Globus pallidus (tissue), 1 donor: Measurements from ENCODE around the gene SOX4.

Source experiments
- DNase-seq: peaks from one replicate; pipeline ENCODE4 v3.0.0-alpha.2; 2015; ENCODE audit warnings: low spot score

SOX4 gene

DNA sequence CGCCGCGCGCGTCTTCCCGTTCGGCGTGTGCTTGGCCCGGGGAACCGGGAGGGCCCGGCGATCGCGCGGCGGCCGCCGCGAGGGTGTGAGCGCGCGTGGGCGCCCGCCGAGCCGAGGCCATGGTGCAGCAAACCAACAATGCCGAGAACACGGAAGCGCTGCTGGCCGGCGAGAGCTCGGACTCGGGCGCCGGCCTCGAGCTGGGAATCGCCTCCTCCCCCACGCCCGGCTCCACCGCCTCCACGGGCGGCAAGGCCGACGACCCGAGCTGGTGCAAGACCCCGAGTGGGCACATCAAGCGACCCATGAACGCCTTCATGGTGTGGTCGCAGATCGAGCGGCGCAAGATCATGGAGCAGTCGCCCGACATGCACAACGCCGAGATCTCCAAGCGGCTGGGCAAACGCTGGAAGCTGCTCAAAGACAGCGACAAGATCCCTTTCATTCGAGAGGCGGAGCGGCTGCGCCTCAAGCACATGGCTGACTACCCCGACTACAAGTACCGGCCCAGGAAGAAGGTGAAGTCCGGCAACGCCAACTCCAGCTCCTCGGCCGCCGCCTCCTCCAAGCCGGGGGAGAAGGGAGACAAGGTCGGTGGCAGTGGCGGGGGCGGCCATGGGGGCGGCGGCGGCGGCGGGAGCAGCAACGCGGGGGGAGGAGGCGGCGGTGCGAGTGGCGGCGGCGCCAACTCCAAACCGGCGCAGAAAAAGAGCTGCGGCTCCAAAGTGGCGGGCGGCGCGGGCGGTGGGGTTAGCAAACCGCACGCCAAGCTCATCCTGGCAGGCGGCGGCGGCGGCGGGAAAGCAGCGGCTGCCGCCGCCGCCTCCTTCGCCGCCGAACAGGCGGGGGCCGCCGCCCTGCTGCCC is 1.1 kb downstream of the SOX4 start:
- peak; percentile 62 for DNase-seq

DNA sequence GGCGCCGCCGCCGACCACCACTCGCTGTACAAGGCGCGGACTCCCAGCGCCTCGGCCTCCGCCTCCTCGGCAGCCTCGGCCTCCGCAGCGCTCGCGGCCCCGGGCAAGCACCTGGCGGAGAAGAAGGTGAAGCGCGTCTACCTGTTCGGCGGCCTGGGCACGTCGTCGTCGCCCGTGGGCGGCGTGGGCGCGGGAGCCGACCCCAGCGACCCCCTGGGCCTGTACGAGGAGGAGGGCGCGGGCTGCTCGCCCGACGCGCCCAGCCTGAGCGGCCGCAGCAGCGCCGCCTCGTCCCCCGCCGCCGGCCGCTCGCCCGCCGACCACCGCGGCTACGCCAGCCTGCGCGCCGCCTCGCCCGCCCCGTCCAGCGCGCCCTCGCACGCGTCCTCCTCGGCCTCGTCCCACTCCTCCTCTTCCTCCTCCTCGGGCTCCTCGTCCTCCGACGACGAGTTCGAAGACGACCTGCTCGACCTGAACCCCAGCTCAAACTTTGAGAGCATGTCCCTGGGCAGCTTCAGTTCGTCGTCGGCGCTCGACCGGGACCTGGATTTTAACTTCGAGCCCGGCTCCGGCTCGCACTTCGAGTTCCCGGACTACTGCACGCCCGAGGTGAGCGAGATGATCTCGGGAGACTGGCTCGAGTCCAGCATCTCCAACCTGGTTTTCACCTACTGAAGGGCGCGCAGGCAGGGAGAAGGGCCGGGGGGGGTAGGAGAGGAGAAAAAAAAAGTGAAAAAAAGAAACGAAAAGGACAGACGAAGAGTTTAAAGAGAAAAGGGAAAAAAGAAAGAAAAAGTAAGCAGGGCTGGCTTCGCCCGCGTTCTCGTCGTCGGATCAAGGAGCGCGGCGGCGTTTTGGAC is 2.0 kb downstream of the SOX4 start:
- no peak for DNase-seq

DNA sequence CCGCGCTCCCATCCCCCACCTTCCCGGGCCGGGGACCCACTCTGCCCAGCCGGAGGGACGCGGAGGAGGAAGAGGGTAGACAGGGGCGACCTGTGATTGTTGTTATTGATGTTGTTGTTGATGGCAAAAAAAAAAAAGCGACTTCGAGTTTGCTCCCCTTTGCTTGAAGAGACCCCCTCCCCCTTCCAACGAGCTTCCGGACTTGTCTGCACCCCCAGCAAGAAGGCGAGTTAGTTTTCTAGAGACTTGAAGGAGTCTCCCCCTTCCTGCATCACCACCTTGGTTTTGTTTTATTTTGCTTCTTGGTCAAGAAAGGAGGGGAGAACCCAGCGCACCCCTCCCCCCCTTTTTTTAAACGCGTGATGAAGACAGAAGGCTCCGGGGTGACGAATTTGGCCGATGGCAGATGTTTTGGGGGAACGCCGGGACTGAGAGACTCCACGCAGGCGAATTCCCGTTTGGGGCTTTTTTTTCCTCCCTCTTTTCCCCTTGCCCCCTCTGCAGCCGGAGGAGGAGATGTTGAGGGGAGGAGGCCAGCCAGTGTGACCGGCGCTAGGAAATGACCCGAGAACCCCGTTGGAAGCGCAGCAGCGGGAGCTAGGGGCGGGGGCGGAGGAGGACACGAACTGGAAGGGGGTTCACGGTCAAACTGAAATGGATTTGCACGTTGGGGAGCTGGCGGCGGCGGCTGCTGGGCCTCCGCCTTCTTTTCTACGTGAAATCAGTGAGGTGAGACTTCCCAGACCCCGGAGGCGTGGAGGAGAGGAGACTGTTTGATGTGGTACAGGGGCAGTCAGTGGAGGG is 2.8 kb downstream of the SOX4 start:
- peak; percentile 32 for DNase-seq

DNA sequence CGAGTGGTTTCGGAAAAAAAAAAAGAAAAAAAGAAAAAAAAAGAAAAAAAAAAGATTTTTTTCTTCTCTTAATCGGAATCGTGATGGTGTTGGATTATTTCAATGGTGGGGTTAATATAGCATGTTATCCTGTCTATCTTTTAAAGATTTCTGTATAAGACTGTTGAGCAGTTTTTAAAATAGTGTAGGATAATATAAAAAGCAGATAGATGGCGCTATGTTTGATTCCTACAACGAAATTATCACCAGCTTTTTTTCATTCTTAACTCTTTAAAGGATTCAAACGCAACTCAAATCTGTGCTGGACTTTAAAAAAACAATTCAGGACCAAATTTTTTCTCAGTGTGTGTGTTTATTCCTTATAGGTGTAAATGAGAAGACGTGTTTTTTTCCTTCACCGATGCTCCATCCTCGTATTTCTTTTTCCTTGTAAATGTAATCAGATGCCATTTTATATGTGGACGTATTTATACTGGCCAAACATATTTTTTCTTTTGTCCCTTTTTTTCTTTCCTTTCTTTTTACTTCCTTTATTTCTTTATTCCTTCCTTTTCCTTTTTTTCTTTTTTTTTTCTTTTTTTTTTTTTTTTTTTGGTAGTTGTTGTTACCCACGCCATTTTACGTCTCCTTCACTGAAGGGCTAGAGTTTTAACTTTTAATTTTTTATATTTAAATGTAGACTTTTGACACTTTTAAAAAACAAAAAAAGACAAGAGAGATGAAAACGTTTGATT is 3.6 kb downstream of the SOX4 start:
- DNase-seq, result peak; percentile 43

DNA sequence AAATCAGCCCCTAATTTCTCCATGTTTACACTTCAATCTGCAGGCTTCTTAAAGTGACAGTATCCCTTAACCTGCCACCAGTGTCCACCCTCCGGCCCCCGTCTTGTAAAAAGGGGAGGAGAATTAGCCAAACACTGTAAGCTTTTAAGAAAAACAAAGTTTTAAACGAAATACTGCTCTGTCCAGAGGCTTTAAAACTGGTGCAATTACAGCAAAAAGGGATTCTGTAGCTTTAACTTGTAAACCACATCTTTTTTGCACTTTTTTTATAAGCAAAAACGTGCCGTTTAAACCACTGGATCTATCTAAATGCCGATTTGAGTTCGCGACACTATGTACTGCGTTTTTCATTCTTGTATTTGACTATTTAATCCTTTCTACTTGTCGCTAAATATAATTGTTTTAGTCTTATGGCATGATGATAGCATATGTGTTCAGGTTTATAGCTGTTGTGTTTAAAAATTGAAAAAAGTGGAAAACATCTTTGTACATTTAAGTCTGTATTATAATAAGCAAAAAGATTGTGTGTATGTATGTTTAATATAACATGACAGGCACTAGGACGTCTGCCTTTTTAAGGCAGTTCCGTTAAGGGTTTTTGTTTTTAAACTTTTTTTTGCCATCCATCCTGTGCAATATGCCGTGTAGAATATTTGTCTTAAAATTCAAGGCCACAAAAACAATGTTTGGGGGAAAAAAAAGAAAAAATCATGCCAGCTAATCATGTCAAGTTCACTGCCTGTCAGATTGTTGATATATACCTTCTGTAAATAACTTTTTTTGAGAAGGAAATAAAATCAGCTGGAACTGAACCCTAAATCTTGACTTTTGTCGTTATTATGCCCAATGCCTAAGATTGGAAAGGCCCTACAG is 4.5 kb downstream of the SOX4 start:
- DNase-seq, result no peak

DNA sequence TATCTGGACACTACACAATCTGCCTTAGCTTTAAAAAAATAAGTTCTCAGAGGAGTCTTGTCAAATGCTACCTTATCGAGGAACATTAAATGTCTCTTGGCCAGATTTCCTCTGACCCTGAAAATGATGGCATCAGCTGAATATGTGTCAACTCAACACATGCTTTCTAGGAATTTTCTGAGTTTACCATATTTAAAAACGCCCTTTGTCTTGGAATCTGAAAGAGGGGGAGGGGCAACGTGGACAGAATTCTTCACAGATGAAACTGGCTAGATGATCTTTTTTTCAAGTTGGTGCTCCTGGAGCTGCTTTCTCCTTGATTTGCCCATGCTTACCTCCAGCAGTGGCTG is 5.1 kb downstream of the SOX4 start:
- no peak for DNase-seq

DNA sequence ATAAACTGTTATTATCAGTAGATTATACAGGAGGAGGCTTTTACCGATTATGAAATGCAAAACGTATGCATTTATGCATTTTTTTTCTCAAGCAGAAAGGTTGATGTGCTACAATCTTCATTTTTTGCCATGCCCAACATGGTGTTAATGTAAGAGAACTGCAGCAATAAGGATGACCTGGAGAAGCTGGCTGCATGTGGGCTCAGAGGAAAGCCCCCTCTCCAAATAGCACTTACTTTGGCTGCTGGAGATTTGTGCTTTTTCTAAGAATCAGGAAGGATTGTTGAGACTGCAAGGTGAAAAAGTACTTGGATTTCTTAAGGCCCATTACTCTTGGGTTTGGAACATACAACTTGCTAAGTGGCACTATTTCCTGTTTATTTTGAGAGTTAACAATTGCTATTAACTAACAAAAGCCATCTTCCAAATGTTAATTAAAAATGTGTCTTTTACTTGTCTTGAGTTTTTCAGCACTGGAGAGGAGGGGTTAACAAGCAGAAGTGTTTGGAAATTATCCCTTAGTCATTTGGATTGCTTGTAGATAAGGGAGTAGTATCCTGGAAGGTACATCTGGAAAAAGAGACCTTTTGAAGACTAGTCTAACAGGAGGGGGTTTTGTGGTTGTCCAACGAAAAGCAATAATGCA is 5.6 kb downstream of the SOX4 start:
- DNase-seq, result no peak

DNA sequence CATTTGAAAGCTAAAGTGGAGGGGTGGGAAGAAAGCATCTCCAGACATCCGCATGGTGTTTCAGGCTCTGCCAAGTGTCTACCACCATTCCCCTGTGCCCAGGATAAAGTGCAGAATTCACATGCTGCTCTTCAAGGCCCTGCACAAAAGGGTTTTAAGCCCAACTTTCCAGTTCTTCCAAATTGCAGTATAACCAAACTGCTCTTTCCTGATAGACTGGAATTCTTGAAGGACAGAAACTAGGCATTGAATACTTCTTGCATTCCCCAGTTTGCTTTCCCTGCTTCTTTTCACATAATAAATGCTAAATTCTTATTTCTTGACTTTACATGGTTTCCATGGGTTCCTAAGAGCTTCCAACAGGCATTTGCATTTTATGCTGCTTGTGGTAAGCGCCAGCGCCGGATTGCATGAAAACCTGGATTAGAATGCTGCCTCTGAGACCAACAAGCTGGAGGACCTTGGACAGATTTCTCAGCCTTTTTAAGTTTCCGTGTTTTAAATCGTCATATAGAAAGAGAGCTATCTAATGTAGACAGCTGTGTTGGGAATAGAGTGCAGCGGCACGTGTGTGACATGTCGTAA is 7.9 kb downstream of the SOX4 start:
- no peak for DNase-seq

DNA sequence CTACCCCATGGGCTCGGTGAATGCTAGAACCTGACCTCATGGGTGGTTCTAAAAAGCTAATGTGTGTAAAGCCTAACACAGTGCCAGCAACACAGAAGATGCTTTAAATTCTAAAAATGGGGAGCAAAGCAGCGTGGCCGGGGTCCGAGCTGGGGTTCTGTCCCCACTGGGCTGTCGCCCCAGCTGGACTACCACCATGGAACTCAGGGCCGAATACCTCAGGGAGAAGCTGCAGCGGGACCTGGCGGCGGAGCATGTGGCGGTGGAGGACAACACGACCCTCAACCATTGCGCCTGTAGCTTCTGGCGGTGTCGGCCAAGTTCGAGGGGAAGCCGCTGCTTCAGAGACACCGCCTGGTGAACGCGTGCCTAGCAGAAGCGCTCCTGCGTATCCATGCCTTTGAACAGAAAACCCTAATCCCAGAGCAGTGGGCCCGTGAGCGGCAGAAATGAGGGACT is 8.4 kb downstream of the SOX4 start:
- no peak for DNase-seq

DNA sequence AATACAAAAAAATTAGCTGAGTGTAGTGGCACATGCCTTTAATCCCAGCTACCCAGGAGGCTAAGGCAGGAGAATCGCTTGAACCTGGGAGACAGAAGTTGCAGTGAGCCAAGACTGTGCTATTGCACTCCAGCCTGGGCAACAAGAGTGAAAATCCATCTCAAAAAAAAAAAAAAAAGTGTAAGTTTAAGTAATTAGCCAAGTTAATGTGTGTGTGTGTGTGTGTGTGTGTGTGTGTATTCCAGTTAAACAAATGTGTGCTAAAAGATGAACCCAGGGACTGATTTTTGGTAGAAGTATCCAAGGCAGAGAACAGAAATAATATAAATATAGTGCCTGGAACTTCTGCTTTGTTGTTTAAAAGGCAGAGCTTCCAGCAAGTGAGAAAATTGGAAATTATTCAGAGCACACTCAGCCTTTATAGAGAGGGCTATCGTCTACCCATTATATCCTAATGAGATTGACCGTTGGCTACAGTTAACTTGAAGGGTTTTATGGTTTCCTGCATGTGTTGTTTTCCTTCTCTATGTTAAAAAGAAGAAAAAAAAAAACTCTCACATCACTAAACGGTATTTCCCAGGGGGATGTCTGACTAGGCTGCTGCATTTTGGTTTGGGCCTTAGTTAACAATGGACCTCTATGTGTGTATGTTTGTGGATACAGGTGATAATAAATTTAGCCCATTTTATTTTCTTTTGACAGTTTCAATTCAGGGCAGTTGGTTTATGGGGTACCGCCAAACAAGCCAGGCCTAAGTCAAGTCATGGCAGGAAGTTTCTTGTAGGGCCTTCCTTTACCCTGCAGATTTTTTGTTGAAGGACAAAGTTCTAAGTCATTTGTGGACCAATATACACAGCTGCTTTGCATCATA is 9.8 kb downstream of the SOX4 start:
- DNase-seq, result no peak

DNA sequence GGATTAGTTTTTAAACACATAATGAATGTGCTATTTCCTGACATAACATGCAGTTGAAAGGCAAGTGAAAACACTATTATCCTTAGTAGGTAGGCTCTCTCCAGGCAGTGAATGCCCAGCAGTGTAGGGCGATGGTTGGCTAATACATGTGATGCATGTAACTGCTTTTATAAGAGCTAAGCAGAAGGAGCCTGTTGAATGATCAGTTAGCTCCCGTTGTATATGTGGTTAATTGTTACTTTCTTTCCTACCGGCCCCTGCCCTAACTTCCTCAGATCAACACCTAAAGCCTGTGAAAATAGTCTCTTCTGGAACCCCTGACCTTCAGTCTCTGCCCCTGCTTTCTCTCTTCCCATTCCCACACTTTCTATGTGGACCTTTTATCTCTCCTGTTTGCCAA is 10.5 kb downstream of the SOX4 start:
- DNase-seq, result no peak

DNA sequence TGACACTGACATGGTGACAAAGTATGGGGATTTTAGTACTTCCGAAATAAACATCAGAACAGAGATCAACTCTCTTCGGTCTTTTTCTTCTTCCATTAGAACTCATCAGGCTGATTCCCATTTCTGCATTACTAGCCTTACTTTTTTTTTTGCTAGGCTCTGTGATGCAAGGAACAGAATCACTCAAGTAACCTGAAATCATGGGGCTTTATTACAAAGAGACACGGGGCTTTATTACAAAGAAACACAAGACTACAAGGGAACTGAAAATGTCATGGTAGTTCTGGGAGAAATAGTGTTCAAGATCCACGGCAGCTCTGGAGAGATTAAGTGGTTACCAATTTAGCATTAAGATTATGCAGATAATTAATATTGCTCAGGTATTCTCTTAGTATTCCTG is 11.6 kb downstream of the SOX4 start:
- no peak for DNase-seq

DNA sequence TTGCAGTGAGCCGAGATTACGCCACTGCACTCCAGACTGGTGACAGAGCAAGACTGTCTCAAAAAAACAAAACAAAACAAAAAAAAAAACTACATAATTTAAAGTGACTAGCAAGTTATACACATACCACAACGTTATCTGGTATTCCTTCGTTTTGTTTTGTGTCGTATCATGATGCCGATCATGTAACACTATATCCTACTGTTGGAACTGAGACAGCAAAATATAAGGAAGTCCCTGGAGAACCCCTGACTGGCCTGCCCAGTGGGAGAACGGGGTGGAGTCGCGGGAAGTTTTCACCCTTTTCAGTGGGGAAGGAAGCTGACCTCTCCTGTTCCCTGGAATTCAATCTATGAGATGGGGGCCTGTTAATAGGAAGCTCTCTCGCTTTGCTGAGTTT is 15.1 kb downstream of the SOX4 start:
- DNase-seq, result no peak

DNA sequence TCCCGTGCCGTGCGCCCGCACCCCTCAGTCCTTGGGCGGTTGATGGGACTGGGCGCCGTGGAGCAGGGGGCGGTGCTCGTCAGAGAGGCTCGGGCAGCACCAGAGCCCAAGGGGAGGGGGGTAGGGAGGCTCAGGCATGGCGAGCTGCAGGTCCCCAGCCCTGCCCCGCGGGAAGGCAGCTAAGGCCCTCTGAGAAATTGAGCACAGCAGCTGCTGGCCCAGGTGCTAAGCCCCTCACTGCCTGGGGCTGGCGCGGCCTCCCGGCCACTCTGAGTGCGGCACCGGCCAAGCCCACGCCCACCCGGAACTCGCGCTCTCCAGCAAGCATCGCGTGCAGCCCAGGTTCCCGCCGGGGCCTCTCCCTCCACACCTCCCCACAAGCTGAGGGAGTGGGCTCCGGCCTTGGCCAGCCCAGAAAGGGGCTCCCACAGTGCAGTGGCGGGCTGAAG is 16.4 kb downstream of the SOX4 start:
- DNase-seq, result no peak

DNA sequence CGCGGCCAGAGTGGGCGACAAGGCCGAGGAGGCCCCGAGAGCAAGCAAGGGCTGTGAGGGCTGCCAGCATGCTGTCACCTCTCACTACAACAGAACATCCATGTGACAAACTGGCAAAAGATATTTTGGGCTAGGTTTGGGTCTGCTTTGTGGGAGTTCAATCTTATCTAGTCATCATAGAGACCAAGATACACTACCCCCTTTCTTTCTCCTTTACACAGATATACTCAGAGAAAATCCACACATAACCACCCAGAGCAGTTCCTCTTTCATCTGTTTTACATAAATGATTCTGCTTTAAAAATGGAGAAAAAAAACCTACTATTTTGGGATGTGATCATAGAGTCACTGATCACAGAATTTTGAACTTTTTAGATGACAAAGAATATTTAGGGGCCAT is 16.8 kb downstream of the SOX4 start:
- DNase-seq, result no peak

DNA sequence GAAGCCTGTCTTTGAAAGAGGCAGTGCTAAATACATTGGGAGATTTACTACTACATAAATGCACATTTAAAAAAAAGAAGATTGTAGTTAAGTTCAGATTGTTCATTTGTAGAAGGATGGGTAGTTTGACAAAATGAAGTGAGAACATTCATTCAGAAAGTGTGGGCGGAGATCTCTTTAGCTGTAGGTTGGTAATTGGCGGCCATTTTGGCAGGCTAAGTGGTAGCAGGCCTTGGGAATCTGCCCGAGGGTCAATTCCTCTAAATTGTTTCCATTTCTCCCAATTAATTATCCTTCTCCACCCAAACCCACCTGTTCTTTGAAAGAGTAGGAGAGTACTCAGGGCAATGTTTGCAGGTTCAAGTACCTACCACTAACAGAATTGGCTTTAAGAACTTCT is 17.9 kb downstream of the SOX4 start:
- DNase-seq, result no peak

DNA sequence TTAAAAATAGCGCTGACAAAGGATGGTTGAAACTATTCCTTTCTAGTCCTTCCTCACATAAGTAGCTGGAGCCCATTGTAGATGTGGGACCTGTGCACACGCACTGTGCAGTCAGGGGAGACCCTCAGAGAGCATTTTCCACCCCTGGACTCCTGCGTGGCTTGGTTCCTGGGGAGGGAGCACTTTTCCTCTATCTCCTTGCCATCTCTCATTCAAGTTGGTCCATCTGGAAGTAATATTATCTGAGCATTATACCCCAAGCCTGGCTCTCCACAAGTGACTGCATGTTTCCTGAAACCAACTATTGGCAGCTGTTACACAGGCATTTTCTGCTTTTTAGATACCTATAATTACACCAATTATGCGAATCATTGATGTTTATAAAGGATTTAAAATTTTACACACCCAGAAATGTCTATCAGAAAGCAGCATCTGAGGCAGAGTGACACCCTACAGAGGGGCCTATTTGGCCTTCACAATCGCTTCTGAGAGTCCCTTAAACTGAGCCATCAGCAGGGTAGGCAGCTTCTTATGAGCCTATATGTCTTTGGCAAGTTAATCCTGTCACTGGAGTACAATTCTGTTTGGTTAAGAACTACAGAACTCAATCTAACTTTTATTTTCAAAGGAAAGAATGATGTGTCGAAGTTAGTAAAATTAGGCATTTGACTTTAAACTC is 18.7 kb downstream of the SOX4 start:
- no peak for DNase-seq

DNA sequence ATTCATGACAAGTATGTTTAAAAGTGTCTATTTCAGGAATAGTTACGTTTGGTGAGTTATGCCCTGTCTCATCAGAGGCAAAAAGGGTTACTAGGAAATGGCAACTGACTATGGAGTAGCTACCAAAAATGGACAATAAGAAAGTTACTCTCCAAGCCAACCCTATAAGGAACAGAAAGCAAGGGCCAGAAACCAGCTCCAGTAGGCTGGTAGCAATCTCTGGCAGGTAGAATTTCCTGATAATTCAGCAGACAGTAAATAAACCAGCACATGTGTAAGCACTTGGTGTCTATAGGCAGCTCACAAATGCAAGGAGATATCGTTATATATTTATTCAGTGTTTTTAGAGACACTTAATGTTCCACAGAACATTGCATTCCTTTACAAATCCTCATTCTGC is 20.3 kb downstream of the SOX4 start:
- DNase-seq, result no peak
